Cardiac septum (tissue), 1 donor: ENCODE measurements around the gene FOXE1. TPM values are rescaled to one million over a fixed set of nuclear protein-coding genes. Genes with fewer than 3 reads are reported as not detected.
A peak's percentile ranks its signal among the peaks of the same experiment; 100 is the strongest.

Experiments
- DNase-seq: peaks from one replicate; pipeline ENCODE4 v3.0.0-alpha.2; 2020; ENCODE audit warnings: low spot score
- intact Hi-C: fragments of 100-400 bp; cut with DNase I; formaldehyde crosslinking; loops from one replicate; pipeline ENCODE4 v1.14.0; 2022
- total RNA-seq: library from RNA; stranded (reverse); fragmentation: NEBNext Ultra II Directional; extraction: Animal tissue kit (Norgen Biotek cat#: 25700); gene quantifications from one replicate; pipeline ENCODE4 v1.2.1, GENCODE V29; 2021
- donor health status: DM: no; HTN: no; CAD: no.

The FOXE1 gene
- total RNA-seq, 1 donor from 2014 or later: not detected

DNA sequence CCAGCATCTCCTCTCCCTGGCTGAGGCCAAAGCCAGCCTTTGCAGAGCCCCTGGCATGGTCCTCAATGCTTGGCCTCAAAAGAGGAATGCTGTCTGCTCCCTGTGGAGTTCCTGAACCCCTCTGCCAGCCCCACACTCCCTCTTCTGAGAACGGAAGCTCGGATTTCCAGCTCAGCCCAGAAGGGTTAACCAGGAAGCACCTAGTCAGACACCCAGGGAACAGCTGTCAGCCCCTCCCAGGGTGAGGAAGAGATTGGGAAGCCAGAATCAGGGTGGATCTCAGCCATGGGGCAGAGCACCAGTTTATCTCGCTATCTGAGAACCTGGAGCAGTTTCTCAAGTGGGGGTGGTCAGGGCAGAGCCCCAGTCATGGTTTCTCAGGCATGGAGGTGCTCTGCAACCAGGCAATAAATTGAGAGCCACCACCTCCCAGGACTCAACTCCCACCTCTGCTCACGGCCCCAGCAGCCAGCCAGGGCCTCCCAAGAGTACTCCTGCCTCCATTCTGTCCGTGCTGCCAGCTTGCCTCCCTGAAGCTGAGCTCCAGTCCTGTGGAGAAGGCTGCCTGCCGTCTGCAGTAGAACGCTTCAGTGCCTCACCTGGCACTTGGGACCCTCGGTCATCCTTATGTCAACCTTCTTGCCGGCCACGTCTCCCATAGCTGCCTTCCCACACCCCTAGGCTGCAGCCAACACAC, 7.6 kb downstream of the FOXE1 start:
- DNase-seq: peak; percentile 59
- intact Hi-C loops: no loop called here

DNA sequence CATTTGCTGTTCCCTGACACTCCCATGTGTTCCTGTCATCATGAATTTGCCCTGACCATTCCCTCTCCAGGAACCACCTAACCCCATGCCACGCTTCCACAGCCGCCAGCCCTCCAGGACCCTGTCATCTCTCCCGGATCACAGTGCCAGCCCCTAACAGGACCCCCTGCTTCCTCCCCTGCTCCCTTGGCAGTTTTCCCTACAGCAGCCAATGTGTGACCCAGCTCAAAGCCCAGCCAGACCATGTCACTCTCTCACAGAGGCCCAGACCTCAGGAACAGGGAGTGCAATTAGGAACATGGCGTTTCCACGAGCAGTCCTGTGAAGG, 8.1 kb downstream of the FOXE1 start:
- DNase-seq: peak; percentile 54
- intact Hi-C loops: no loop called here

DNA sequence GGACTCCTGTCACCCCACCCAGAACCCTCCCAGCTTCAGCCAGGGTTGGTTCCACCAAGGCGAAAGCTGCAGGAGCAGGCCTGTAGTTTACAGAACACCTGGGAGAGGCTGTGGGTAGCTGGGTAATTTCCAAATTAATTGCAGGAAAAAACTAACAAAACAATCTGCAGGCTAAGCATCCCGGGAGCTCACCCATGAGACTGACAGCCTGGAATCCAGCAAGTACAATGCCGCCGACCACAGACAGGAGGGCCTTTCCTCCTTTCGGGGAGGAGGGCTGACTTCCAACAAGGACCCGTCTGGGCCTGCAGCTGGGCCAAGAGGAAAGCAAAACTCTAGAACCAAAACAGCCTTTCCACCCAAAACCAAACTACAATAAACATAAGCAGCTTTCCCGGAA, 10.3 kb downstream of the FOXE1 start:
- intact Hi-C loops: no loop called here
- peak; percentile 71 for DNase-seq

DNA sequence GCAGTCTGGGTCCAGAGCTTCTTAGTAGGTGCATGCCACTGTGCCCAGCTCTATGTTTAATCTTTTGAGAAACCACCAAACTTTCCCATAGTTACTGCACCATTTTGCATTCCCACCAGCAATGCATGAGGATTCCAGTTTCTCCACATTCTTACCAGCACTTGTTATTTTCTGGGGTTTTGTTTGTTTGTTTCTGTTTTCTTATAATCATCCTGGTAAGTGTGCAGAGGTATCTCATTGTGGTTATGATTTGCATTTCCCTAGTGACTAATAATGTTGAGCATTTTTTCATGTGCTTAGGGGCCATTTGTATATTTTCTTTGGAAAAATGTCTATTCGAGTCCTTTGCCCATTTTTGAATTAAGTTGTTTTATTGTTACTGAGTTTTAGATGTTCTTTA, 11.4 kb downstream of the FOXE1 start:
- intact Hi-C loops: no loop called here
- no peak for DNase-seq

DNA sequence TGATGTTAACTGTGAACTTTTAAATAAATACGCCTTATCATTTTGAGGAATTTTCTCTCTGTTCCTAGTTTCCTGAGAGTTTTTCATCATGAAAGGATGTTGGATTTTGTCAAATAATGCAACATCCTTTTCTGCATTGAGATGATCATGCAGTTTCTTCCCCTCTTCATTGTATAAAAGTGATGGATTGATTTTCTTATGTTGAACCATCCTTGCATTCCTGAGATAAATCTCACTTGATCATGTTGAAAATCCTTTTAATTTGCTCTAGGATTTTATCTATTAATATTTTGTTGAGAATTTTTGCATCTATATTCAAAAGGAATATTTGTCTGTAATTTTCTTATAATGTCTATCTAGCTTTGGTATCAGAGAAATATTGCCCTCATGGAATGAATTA, 13.3 kb downstream of the FOXE1 start:
- intact Hi-C loops: no loop called here
- DNase-seq: no peak

DNA sequence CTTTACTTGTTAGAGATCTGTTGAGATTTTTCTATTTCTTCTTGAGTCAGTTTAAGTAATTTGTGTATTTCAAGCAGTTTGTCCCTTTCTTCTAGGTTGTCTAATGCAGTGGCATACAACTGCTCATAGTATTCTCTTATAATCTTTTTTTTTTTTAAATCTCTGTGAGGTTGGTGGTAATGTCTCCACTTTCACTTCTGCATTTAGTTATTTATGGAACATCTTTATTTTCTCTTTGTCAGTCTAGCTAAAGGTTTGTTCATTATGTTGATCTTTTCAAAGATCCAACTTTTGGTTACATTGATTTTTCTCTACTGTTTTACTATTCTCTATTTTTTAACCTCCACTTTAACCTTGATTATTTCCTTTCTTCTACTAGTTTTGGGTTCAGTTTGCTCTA, 13.8 kb downstream of the FOXE1 start:
- DNase-seq: no peak
- intact Hi-C loops: no loop called here

DNA sequence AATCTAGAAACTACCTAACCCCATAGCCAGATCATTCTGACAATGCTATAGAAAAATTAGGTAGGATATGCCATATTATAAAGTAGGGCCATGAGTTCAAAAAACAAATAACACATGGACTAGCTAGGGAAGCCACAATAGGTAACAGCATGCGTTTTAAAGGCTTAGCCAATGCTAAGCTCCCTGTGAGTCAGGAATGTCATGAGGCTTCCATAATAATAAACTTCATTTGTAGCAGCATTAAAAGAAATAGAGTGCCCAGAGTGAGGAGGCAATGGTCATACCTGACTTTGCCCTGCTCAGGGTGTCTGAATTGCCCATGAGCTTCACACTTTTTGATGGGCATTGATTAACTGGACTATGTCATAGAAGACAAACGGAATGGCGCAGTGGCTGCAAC, 15.8 kb downstream of the FOXE1 start:
- no peak for DNase-seq
- intact Hi-C loops: no loop called here

DNA sequence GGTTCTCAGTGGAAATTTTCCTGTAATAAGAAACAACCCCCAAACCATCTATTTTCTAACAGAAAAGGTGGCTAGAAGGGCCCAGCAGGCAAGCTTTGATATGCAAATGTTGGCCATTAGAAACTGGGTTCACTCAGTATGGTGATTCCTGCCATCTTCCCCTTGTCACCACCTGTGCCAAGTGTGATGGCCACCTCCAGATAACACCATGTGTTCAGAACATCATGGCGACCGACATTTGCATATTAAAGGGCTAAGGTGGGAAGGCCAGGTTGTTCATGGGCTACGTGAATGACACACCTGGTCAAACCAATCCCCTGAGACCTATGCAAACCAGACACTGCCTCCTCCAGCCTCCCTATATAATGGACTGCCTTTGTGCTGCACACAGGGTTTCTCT, 20.4 kb downstream of the FOXE1 start:
- DNase-seq: no peak
- intact Hi-C loops: no loop called here

DNA sequence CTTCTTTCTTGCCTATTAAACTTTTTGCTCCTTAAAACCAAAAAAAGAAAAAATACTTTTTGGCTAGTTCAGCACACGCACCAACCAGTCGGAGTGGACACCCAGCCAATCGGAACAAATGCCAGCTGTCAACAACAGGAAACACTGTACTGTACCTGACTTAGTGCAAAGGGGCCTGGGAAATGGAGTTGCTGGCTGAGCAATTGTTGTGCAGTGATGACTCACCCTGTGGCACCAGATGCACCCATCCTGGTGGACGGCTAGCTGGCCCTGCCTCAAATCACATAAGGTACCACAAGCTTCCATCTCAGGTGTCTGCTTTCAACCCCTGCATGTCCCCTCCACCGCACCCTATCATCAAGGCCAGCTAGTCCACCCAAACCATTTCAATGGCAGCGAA, 20.9 kb downstream of the FOXE1 start:
- intact Hi-C loops: no loop called here
- no peak for DNase-seq

DNA sequence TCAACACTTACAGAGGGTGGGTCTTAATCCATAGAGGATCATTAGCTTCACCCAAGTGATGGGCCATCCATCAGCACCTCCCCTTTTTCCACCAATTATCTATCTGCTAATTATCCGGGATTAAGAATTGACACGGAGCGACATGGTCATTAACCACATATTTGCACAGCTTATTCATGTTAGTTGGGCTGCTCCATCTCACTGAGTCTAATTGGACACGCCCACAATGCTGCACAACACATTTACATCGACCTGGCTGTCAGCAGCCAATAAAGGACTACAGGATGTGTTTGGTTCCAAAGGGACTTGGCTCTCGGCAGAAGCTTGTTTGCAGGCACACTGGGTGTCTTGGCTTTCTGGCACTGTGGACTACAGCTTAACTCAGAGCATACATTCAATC, 21.6 kb downstream of the FOXE1 start:
- DNase-seq: no peak
- intact Hi-C loops: no loop called here

DNA sequence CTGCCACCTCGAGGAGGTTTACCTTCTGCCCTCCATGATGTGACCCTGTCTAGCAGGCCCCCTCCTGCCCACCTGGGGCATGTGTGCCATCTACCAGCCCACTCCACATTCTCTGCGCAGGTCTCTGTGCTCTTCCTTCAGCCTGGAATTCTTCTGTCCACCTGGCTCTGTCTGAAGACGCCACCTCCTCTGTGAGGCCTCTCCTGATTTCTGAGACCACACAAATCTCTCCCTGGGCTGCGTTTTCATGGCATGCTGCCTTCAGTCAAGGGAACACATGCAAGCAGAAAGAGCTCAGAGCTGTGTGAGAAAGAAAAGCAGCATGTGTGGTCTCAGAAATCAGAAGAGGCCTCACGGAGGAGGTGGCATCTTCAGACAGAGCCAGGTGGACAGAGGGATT, 22.1 kb downstream of the FOXE1 start:
- intact Hi-C loops: no loop called here
- no peak for DNase-seq

DNA sequence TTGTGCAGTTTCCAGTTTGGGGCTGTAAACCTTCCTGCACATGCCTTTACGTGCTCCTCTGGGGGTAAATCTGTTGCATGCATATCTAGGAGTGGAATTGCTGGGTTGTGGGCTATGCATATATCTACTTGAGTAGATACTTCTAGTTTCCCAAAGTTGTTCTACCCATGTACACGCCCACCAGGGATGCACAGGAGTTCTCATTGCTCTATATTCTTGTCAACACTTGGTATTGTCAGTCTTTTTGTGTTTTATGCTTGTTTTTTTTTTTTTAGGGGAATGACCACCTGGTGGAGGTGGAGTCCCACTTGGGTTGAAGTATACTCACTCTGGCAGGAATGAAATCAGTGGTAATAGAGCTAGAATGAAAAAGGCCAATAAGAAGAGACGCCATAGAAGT, 23.0 kb downstream of the FOXE1 start:
- DNase-seq: no peak
- intact Hi-C loops: no loop called here

DNA sequence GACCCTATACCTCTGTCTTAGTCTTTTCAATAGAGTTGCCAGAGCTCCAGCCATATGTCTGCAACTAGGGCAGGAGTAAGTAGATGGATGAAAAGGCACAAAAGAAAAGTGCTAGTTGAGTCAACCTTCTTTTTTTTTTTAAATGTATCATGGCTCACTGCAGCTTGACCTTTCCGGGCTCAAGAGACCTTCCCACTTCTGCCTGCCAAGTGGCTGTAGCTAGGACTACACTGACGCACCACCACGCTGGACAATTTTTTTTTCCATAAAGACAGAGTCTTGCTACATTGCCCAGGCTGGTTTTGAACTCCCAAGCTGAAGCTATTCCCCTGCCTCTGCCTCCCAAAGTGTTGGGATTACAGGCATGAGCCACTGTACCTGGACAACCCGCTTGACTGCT, 27.3 kb downstream of the FOXE1 start:
- DNase-seq: no peak
- intact Hi-C loops: loop anchor here (5.0 kb wide), 1 partner anchor 158 kb away; no protein-coding TSS in a partner anchor

DNA sequence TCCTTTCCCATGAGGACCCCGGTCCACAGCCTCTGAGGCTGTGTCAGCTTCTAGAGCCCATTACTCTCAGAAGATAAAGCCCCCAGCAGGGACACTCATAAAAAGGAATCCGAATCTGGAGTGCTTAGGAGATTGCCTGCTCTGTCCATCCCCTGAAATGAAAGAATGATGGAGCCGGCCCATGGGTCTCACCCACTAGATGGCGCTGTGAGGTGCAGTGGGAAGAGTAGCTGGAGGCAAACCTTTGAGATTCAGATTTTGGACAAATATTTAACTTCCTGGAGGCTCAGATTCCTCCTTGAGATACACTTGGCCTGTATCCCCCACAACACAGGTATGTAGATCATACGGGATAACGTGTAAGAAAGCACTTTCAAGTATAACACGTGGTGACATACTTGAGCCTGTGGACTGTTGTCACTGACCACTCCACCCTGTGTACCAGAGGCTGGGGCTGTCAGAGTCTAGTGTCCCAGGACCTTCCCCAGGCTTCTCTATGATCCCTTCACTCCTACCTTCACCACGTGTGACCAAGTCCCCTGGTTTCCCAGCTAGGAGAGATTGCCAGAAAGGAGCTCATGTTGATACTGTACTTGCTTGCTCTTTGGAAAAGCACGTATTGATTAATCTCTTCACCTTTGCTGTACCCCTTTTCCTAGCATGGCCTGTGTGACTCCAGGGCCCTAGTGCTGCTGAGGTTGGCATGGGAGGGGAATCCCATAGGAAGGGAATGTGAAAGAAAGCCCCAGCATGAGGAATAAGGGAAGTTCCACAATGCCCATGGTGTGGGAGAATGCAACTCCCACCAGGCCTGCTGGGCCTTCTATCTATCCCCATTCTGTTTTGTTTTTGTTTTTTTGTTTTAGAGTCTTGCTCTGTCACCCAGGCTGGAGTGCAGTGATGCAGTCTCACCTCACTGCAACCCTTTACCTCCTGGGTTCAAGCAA, 37.2 kb downstream of the FOXE1 start:
- intact Hi-C loops: no loop called here

DNA sequence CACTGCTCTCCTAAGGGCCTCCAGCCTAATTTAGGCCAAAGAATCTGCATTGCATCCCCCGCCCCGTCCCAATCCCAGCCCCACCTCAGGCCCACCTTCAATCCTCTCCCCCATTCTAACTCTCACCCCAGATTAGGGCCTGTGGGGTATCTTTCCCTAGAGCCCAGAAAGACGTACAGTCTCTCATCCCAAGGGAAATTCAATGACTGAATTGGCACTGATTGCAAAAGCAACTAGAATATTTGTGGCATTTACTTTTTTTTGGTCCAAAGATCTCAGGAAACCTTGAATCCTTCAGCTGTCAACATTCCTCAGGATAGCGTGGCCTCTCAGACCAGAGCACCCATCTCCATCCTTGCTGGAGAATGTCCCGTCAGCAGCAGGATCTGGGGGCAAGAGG, 38.7 kb downstream of the FOXE1 start:
- intact Hi-C loops: no loop called here
- no peak for DNase-seq

More for the DNA sequence above, 37.2 kb downstream of the FOXE1 start:
- no peak for DNase-seq

DNA sequence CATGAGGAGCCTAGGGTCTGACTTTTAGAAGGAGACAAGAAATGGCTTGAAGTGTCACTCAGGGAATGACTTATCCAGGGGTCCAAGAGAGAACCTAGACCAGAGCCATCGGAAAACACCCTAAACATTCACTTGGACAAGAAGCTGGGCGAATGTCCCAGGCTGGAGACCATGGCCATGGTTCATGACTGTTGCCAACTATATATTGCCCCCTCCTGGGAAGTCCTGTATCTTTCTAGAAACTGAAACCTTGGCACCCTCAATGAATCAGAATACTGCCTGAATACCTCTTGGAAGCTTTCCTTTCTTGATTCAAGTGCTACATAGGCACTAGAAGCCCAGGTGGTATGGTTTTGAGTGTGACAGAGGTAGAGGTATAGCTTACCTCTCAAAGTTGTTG, 39.4 kb downstream of the FOXE1 start:
- intact Hi-C loops: no loop called here
- no peak for DNase-seq

DNA sequence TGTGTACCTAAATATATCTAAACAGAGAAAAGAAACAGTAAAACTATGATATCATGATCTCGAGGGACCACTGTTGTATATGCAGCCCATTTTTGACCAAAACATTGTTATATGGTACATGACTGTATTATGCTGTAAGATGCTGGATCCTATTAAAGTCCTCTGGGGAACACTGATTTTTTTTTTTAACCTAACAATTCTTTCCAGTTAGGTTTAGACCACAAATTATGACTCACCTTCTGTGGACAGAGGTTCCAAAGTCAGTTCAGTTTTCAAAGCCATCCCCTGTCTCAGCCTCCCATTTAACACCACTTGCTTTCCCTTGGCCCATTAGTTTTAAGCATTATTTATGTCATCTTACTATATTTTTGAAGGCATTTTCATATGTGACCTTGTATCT, 42.2 kb downstream of the FOXE1 start:
- intact Hi-C loops: no loop called here
- no peak for DNase-seq

DNA sequence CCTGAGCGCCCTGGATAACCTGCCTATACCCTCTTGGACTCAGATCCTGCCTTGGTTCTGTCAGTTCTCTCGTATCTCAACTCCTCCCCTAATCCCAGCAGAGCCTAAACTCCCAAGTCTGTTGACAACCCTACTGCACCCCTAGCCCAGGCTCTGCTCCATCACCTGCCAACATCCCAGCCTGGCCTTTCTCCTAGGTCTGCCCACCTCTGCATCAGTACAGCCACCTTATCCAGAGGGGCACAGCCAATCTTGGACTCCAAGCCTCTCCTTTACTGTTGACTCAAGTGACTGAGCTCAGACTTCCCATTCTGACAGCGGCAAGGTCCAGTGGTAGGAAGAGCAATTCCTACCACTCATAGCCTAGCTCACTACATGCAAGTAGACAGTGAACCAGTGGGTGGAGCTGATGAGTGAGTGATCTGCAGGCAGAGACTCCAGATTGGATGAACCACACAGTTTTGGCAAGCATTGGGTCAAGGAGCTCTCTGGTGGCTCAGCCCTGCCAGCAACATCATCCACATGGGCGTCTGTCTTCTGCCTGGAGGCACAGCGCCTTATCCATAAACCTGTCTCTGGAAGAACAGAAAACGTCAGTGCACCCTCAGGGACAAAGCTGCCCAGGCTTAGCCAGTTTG, 42.8 kb downstream of the FOXE1 start:
- no peak for DNase-seq
- intact Hi-C loops: no loop called here

DNA sequence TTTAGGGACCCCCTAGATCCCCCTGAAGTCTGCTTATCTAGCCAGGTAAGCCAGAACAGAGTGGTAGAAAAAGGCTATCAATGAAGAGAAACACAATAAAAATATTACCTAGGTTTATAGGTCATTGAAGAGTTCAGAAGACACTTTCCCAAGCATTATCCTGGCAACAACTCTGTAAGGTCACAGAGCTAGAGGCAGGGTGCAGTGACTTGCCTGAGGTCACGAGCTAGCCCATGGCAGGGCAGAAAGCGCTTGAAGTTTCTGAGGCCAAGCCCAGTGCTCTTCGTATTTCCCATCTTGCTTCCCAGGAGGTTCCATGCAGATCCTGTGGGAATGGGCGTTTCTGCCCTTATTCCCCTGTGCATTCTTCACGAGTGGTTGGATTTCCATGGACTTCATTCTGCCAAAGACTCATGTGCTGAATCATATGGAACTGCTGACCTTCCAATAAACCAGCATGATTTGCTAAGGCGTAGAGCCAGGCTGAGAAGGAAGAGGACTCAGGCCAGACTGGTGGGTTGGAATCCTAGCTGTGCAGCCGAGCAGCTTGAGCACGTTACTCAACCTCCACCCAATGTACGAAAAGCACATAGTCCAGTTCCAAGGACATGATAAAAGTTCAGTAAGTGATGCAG, 47.2 kb downstream of the FOXE1 start:
- intact Hi-C loops: loop anchor here (2.0 kb wide), 1 partner anchor 189 kb away; no protein-coding TSS in a partner anchor
- DNase-seq: no peak
